GM12872 (cell line): Measurements from ENCODE around the gene PDE7B.

Source experiments
- TF ChIP-seq, protein P1 (sequence below): IDR thresholded peaks from 3 replicates; pipeline ENCODE4 v1.5.1; 2011; ENCODE audit warnings: low read depth, mild to moderate bottlenecking, low read length, moderate library complexity; ENCODE audit not compliant: insufficient read depth

Gene PDE7B

DNA sequence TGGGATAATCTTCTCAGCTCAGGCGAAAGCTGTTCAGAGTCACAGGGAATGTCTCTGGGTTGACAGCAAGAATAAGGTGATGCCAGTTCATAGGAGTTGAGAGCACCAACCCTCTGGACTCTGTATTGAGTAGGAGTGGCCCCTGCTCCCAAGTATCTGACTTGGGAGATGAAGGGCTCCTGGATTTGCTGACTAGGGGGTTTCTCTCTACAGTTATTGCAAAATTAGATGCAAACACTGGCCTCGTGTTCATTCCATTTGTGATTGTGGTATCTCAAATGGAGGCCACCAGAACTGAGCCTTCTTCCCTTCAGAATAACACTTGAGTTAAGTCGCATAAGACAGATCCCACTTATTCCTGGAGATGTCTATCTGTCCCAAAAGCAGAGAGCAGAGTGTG lies 135.7 kb downstream of the PDE7B start:
- TF ChIP-seq, protein P1, sequence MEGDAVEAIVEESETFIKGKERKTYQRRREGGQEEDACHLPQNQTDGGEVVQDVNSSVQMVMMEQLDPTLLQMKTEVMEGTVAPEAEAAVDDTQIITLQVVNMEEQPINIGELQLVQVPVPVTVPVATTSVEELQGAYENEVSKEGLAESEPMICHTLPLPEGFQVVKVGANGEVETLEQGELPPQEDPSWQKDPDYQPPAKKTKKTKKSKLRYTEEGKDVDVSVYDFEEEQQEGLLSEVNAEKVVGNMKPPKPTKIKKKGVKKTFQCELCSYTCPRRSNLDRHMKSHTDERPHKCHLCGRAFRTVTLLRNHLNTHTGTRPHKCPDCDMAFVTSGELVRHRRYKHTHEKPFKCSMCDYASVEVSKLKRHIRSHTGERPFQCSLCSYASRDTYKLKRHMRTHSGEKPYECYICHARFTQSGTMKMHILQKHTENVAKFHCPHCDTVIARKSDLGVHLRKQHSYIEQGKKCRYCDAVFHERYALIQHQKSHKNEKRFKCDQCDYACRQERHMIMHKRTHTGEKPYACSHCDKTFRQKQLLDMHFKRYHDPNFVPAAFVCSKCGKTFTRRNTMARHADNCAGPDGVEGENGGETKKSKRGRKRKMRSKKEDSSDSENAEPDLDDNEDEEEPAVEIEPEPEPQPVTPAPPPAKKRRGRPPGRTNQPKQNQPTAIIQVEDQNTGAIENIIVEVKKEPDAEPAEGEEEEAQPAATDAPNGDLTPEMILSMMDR: no peak

DNA sequence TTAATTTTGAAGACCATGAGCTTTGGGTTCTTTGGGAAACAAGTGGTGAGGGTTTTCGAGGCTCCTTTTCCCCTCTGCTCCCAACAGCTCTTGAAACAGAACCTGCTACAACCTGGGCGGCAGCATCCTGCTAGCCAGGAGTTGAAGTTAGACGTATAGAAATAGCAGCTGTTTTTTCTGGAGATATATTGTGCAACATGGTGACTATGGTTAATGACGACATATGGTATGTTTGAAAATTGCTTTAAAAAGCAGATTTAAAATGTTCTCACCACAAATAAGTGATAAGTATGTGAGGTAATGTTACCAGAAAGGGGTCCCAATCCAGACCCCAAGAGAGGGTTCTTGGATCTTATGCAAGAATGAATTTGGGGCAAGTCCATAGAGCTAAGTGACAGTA lies 138.9 kb downstream of the PDE7B start:
- TF ChIP-seq, protein P1: no peak

DNA sequence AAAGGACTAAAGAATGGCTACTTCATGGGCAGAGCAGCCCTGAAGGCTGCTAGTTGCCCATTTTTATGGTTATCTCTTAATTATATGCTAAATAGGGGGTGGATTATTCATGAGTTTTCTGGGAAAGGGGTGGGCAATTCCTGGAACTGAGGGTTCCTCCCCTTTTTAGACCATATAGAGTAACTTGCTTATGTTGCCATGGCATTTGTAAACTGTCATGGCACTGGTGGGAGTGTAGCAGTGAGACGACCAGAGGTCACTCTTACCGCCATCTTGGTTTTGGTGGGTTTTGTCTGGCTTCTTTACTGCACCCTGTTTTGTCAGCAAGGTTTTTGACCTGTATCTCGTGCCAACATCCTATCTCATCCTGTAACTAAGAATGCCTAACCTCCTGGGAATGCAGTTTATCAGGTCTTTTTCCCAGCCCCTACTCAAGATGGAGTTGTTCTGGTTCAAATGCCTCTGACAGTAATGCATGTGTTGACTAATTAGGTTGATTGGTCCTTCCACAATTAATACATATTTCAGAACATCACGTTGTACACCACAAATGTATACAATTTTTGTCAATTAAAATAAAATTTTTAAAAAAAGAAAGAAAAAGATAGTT lies 139.5 kb downstream of the PDE7B start:
- TF ChIP-seq, protein P1: no peak

DNA sequence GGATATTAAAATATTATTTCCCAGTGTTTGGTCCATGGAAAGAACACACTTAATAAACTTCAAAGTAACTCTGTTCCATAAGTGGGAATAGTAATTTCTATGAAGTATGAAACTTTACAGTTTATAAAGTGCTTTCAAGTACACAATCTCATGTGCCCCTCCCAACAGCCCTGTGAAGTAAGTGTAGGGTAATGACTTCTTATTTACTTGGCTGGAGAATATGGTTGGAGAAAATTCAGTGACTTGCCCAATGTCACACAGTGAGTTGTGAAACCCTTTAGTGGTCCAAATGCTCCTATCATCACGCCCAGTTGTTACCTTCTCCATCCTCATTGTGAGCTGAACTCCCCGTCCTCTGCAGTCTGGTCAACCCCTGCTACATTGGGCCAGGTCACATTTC lies 141.2 kb downstream of the PDE7B start:
- TF ChIP-seq, protein P1: no peak

DNA sequence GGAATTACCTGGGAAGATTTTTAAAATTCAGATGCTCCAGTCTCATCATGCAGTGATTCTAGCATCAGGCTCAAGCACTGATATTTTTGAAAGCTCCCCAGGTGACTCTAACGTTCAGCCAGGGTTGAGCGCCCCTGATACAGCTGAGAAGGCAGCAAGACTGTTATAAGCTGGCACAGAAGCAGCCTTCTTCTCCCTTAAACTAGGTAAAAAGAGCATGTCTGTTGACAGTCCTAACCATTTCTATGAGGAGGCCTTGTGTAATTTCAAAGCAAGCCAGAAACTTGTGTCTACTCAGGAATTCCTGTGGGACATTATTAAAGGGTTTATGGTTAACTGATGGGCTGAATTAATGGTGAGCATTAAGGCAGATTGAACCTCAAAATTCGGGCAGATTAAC lies 141.9 kb downstream of the PDE7B start:
- TF ChIP-seq, protein P1: no peak

DNA sequence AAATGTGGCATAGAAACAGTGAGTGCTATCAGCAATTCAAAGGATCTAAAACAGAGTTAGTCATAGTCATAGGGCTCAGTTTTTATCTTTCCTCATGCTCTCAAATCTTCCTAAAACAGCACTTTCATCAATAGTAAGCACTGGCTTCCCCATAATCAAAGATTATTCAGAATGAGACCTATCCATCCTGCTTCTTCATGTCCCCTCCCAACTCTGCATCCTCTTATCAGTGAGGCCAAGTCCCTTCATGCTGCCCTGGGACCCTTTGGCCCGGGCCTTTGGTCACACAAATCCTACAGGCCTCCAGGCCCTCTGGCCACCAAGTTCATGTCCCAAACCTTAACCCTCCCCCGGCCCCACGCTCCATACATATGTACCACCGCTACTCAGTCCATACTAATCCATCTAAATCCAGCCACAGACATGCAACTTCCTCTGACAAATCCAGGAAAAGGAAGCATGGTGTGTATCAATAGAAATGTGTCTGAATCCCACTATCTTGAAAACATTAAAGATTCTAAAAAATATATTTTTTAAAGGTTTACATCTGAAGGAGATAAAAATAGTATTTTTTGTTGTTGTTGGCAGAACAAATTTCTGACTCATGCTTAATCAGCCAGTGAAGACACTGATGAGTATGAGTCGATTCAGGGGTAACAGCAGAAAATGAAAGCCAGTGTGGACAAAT lies 143.5 kb downstream of the PDE7B start:
- TF ChIP-seq, protein P1: no peak

DNA sequence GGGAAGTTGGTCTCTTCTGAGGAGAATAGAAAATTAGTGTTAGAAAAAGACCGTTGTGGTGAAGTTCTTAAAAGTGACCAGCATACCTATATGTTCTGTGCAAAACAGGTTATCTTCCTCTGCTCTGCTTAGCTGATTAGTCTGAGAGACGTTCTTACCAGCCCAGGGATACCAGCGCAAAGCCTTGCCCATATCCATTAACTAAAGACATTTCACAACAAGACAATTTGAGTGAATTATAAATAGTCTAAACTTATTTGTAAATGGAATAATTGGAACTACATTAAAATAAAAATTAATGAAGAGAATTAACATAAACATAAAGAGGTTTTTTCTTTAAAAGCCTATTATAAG lies 144.0 kb downstream of the PDE7B start:
- TF ChIP-seq, protein P1: no peak
